ENCODE measurements around the gene STS. TPM values are rescaled to one million over a fixed set of nuclear protein-coding genes. Genes with fewer than 3 reads are reported as not detected.

STS gene
- total RNA-seq, 1 donor from 2014 or later, result 5.3 TPM

Small RNAs within 50 kb of the gene (microRNA-seq; reads per million reads assigned to microRNA genes)
- not detected for gene MIR4767

Other genes with a start within 250 kb of the STS start
- 27.1 TPM for gene PUDP, start 441 bp downstream of the STS start, total RNA-seq

All from left ventricle myocardium inferior (tissue), 1 donor.